ENCODE results near the gene SNAP23. TPM values are rescaled to one million over a fixed set of nuclear protein-coding genes. Genes with fewer than 3 reads are reported as not detected.

The SNAP23 gene
- total RNA-seq, 1 donor from 2014 or later = 150 TPM

DNA sequence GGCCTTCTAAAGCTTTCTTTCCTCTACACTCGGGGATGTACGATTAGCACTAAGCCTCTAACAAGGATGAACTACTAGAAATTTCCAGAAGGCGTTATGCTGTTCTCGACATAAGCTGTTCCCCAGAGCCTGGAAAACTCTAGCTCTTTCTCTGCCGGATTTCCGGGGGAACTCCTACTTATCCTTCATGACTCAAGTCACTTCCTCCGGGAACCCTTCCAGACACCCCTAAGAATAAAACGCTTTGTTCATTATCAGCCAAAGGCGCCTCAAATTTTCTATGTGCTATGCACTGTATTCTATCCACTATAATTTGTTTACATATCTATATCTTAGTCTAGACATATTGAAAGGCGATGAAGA lies 455 bp upstream of the SNAP23 start:
- peak; percentile 40 to 92 for DNase-seq (ENCODE audit: low read depth in 2 of 2)

GRCh38 chr15:42498212-42499068 lies 3.0 kb downstream of the SNAP23 start:
- DNase-seq (ENCODE audit: low read depth in 2 of 2) = no peak

GRCh38 chr15:42499858-42500609 lies 4.6 kb downstream of the SNAP23 start:
- DNase-seq (ENCODE audit: low read depth in 2 of 2) = peak in 1 of 2 donors; percentile 33

DNA sequence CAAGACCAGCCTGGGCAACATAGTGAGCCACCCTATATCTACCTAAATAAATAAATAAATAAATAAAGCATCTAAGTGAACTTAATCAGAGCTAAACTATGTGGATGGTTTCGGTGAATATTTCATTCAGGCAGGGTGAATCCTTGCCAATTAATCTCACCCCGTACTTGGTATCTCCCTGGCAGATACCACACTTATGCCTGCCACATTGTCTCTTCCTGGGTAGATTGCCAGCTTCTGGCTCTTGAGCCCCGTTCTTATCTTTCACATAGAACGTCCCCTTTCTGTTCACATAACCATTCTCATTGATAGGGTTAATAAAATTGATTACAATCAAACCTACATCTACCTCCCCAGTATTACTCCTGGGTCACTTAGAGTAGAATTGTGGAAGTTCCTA lies 7.0 kb downstream of the SNAP23 start:
- DNase-seq (ENCODE audit: low read depth in 2 of 2) = no peak

GRCh38 chr15:42503825-42504224 lies 8.4 kb downstream of the SNAP23 start:
- DNase-seq (ENCODE audit: low read depth in 2 of 2) = no peak

DNA sequence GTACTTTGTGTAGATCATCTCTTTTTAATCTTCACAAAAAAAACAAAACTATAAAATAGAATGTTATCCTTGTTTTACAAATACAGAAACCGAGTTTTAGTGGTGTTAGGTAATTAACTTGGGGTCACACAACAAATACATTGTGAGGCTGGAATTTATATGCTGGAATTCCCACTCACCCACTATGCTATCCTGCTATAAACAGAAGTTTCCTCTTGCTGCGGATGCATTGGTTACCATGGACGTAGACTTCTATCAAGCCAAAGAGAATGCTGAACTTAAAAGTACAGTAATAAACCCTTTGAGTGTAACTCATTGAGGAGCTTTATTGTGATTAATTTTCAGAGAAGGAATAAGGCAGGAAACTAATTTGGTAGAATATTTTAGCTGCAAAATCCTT lies 9.2 kb downstream of the SNAP23 start:
- DNase-seq (ENCODE audit: low read depth in 2 of 2) = peak; percentile 84

DNA sequence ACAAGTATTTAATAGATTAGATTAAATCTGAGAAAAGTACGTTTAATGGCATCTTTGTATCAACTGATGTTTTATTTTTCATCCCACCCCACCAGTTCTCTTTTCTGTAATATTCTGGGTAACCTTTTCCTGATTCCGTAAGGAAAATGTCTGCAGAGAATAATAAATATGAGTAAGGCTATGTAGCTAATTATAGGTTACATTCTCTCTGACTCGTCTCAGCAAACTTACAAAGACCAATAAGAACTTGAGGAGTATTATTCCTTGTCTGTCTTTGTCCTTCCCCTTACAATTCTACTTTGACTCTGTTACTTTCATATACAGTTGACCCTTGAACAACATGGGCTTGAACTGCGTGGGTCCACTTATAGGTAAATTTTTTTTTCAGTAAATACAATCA lies 12.1 kb downstream of the SNAP23 start:
- no peak for DNase-seq (ENCODE audit: low read depth in 2 of 2)

- peak in 1 of 2 donors; percentile 86 for DNase-seq (ENCODE audit: low read depth in 2 of 2)
Observed at GRCh38 chr15:42508263-42508690, 12.8 kb downstream of the SNAP23 start.

- no peak for DNase-seq (ENCODE audit: low read depth in 2 of 2)
Observed at GRCh38 chr15:42510258-42511006, 15.0 kb downstream of the SNAP23 start.

GRCh38 chr15:42511007-42511391 lies 15.6 kb downstream of the SNAP23 start:
- DNase-seq (ENCODE audit: low read depth in 2 of 2) = peak in 1 of 2 donors; percentile 71

GRCh38 chr15:42523331-42523730 lies 27.9 kb downstream of the SNAP23 start:
- DNase-seq (ENCODE audit: low read depth in 2 of 2) = no peak

DNA sequence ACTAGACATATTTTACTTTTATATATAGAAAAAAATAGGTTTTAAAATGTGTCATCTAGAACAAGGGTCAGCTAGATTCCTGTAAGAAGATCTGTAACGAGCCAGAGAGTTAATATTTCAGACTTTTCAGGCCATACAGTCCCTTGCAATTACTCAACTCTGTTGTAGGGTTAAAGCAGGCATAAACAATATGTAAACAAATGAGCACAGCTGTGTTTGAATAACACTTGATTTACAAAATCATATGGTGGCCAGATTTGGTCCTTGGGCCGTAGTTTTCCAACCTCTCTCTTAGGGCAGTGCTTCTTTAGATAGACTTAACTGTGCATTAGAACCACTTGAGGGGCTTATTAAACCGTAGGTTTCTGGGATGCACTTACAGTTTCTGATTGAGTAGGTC lies 33.5 kb downstream of the SNAP23 start:
- DNase-seq (ENCODE audit: low read depth in 2 of 2) = no peak

GRCh38 chr15:42533246-42533645 lies 37.8 kb downstream of the SNAP23 start:
- no peak for DNase-seq (ENCODE audit: low read depth in 2 of 2)

- DNase-seq (ENCODE audit: low read depth in 2 of 2) = no peak
Observed at GRCh38 chr15:42544853-42545629, 49.6 kb downstream of the SNAP23 start.

- DNase-seq (ENCODE audit: low read depth in 2 of 2) = peak in 1 of 2 donors; percentile 51
Observed at GRCh38 chr15:42547918-42548248, 52.4 kb downstream of the SNAP23 start.

DNA sequence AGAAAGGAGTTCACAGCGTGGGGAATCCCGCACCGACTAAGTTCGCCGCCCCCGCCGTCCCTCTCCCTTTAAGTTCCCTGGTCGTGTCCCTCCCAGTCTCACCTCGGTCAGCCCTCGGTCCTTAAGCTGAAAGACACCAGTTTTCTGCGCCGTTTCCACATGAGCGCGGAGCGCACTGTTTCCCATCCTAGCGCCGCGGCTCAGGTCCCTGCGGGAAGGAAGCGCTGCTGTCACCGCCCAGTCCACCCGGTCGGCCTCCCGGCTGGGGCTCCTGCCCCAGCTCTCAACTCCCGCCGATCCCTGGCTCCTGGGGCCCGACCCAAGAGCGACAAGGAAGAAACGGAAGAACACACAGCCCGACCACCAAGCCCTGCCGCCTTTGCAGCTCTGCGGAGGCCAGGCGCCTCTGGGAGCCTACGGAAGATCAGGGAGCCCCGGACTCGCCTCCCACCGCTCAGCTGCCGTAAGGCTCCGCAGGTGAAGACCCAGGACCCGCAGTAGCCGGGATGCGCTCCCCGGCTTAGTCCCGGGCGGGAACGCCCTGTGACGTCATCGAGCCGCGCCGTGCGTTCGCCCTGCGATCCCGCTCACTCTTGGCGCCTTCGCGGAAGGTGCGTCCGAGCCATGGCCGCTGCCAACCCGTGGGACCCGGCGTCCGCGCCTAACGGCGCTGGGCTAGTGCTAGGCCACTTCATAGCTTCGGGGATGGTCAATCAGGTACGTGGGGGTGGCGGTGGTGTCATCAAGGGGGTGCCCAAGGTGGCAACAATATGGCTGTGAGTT lies 53.0 kb downstream of the SNAP23 start, which contains the start of the genes HAUS2 and LRRC57:
Gene HAUS2 (plus strand): TSS at position 590 of the 783 bp plus-strand sequence. CDS start 35 bp downstream, at position 625.
Gene LRRC57 (minus strand): TSS at position 545 of the 783 bp plus-strand sequence. CDS start 359 bp downstream, at position 186.
- peak; percentile 87 to 92 for DNase-seq (ENCODE audit: low read depth in 2 of 2)

DNA sequence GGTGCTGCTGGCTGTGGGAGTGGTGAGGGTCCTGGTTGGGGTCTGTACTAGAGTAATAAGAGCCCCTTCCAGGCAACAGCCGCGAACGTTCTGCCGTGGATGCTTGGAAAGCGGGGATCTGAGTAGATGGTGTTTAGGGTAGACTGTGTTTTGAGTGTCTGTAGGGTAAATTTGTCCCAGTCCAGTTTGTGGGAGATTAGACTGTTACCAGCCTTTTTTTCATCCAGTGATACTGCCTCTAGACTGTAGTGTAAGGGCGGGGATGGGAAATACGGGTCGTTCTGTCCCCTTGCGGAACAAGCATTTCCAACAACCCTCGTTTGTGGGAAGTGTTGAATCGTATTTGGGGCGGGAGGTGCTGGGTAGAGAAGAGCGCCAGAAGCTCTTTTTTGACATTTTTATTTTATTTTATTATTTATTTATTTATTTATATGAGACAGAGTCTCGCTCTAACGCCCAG lies 53.6 kb downstream of the SNAP23 start:
- peak; percentile 46 to 52 for DNase-seq (ENCODE audit: low read depth in 2 of 2)

- DNase-seq (ENCODE audit: low read depth in 2 of 2) = no peak
Observed at GRCh38 chr15:42549741-42550392, 54.4 kb downstream of the SNAP23 start.

DNA sequence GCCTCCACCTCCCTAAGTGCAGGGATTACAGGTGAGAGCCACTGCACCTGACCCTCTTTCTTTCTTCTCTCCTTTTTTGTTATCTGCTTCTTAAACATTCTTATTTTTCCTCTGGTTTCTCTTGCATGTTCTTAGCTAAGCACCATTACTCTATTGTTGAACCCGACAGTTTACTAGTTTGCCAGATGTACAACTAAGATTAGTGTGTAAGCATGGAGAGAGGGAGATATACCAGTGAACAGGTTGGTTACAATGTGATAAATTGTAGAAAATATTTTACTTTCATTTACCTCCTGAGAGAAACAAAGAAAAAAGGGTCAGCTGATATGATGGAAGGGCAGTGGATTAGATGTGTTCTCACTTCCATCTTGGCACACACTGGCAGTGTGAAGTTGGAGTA lies 58.1 kb downstream of the SNAP23 start:
- no peak for DNase-seq (ENCODE audit: low read depth in 2 of 2)
